Activated B cell treated with CpG ODN at 0.5 μM for 24 hours (primary cell): ENCODE measurements around the gene DLGAP1. TPM values are rescaled to one million over a fixed set of nuclear protein-coding genes. Genes with fewer than 3 reads are reported as not detected.

Experiments used
- ATAC-seq: fragments of 200-7000 bp; cut with Tn5 transposase; one replicate; pipeline ENCODE4 v1.10.0; 2021; ENCODE audit warnings: low read depth, mild to moderate bottlenecking, moderate library complexity
- CTCF ChIA-PET: fragments of 350-600 bp; sonication (Branson Sonifier 250); formaldehyde crosslinking; loops from one replicate; lab custom pipeline; 2021; ENCODE audit warnings: antibody characterized with exemption; lab: Charles Lee
- POLR2A ChIA-PET: fragments of 350-600 bp; sonication (Branson Sonifier 250); formaldehyde crosslinking; loops from one replicate; lab custom pipeline; 2021; ENCODE audit warnings: antibody characterized with exemption; lab: Charles Lee
- DNase-seq: peaks from one replicate; pipeline ENCODE4 v3.0.0; 2022
- H3K27ac Mint-ChIP-seq: one replicate; pipeline ENCODE4 v1.8.0; 2020; ENCODE audit warnings: mixed read lengths
- H3K27me3 Mint-ChIP-seq: one replicate; pipeline ENCODE4 v1.8.0; 2021; ENCODE audit warnings: mixed read lengths
- H3K36me3 Mint-ChIP-seq: one replicate; pipeline ENCODE4 v1.8.0; 2021; ENCODE audit warnings: low read depth, mixed read lengths
- H3K4me1 Mint-ChIP-seq: one replicate; pipeline ENCODE4 v1.8.0; 2021; ENCODE audit warnings: mixed read lengths
- H3K4me3 Mint-ChIP-seq: one replicate; pipeline ENCODE4 v1.8.0; 2020; ENCODE audit warnings: mild to moderate bottlenecking, mixed read lengths
- H3K9me3 Mint-ChIP-seq: one replicate; pipeline ENCODE4 v1.8.0; 2020; ENCODE audit warnings: mixed read lengths
- intact Hi-C: fragments of 100-400 bp; cut with micrococcal nuclease; formaldehyde crosslinking; loops from one replicate; pipeline ENCODE4 v1.15.1; 2024
- total RNA-seq: library from RNA; stranded (reverse); gene quantifications from 2 replicates; pipeline ENCODE4 v1.2.3, GENCODE V29; 2022
- TF ChIP-seq, protein P1 (sequence below): fragments of 200-600 bp; IDR thresholded peaks from one replicate; pipeline ENCODE4 v1.8.0; 2022; ENCODE audit warnings: antibody characterized with exemption, mild to moderate bottlenecking

The DLGAP1 gene
- total RNA-seq, 1 donor from 2014 or later: 0.18 TPM

DNA sequence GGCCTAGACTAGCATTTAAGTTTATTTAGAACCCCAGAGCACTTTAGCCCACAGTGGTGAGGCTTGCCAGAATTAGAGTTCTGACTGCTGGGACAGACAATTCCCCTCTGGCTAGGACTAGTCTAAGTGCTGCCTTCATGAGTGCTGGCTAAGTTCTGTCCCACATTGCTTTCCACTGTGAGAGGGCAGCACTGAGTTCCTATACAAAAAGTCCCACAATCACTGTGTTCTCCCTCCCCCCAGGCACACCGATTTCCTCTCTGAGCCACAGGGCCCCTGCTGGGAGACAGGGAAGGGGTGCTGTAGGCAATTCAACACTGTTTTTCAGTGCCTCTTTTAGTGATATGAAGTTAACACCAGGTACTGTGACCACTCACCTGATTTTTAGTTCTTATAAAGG, 310.9 kb downstream of the DLGAP1 start:
- no peaks in the 10 kb centered on the region for H3K36me3 Mint-ChIP-seq
- intact Hi-C loops: no loop called here
- no peak overlapping the region for H3K27ac Mint-ChIP-seq
- TF ChIP-seq, protein P1, sequence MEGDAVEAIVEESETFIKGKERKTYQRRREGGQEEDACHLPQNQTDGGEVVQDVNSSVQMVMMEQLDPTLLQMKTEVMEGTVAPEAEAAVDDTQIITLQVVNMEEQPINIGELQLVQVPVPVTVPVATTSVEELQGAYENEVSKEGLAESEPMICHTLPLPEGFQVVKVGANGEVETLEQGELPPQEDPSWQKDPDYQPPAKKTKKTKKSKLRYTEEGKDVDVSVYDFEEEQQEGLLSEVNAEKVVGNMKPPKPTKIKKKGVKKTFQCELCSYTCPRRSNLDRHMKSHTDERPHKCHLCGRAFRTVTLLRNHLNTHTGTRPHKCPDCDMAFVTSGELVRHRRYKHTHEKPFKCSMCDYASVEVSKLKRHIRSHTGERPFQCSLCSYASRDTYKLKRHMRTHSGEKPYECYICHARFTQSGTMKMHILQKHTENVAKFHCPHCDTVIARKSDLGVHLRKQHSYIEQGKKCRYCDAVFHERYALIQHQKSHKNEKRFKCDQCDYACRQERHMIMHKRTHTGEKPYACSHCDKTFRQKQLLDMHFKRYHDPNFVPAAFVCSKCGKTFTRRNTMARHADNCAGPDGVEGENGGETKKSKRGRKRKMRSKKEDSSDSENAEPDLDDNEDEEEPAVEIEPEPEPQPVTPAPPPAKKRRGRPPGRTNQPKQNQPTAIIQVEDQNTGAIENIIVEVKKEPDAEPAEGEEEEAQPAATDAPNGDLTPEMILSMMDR: no peak
- peaks cover 4% of the 10 kb centered on the region for H3K9me3 Mint-ChIP-seq
- DNase-seq: no peak
- ChIA-PET POLR2A (no interaction called here), CTCF (no interaction called here)
- ATAC-seq: no peak
- no peaks in the 10 kb centered on the region for H3K27me3 Mint-ChIP-seq
- no peak overlapping the region for H3K4me3 Mint-ChIP-seq
- no peaks in the 10 kb centered on the region for H3K4me1 Mint-ChIP-seq

DNA sequence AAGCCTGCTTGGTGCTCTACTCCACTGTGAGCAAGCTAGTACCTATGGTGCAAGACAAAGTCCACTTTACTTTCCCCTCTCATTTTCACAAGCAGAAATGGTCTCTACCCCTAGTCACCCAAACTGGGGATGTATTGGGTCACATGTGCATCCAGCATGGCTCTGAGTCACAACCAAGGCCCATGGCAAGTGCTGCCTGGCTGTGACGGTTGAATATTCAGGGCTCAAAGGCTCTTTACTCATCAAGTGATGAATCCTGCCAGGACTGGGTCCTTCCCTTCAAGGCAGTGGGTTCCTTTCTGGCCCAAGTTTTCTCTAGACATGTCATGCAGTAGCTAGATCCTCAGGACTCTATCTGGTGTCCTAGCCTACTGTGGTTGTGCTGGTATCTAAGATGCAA, 311.5 kb downstream of the DLGAP1 start:
- Mint-ChIP-seq H3K27me3 (no peaks in the 10 kb centered on the region), H3K36me3 (no peaks in the 10 kb centered on the region), H3K9me3 (peaks cover 4% of the 10 kb centered on the region), H3K4me3 (no peak overlapping the region), H3K27ac (no peak overlapping the region), H3K4me1 (no peaks in the 10 kb centered on the region)
- DNase-seq (no peak), ATAC-seq (no peak)
- intact Hi-C loops: no loop called here
- ChIA-PET POLR2A (no interaction called here), CTCF (no interaction called here)
- TF ChIP-seq, protein P1: no peak

DNA sequence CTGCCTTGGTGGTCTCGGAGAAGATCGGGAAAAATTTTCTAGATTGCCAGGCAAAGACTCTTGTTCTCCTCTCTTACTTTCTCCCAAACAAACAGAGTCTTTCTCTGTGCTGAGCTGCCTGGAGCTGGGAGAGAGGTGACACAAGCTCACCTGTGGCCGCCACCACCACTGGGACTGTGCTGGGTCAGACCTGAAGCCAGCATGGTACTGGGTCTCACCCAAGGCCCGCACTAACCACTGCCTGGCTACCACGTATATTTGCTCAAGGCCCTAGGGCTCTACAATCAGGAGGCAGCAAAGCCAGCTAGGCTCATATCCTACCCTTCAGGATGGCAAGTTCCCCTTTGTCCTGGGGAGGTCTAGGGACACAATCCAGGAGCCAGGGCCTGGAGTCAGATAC, 312.2 kb downstream of the DLGAP1 start:
- POLR2A ChIA-PET: no interaction called here
- no peak for ATAC-seq
- no peak overlapping the region for H3K27ac Mint-ChIP-seq

DNA sequence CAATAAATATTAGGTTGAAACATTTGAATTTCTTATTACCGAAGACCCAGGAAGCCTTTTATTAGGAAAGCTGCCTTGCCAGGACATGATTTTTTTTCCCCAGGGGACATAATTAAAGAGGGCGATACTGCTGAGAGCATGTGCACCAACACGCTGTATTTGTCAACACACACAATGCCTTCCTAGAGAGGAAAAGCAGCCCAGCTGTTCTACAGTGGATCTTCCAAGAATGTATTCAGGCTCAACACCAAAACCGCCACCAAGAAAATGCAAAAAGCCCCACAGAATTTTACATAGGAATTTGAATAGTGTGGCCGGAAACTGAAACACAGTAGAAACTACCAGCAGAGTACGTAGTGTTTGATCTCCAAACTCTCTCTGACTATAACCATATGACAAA, 320.4 kb downstream of the DLGAP1 start:
- TF ChIP-seq, protein P1: no peak
- DNase-seq: no peak
- CTCF ChIA-PET: no interaction called here
- Mint-ChIP-seq H3K27ac (no peak overlapping the region), H3K27me3 (no peaks in the 10 kb centered on the region), H3K4me3 (no peak overlapping the region), H3K9me3 (no peaks in the 10 kb centered on the region), H3K4me1 (no peaks in the 10 kb centered on the region), H3K36me3 (no peaks in the 10 kb centered on the region)
- intact Hi-C loops: no loop called here
- ATAC-seq: no peak
- POLR2A ChIA-PET: no interaction called here

More for the DNA sequence above, 312.2 kb downstream of the DLGAP1 start:
- Mint-ChIP-seq H3K27me3 (no peaks in the 10 kb centered on the region), H3K9me3 (peaks cover 4% of the 10 kb centered on the region), H3K36me3 (no peaks in the 10 kb centered on the region), H3K4me3 (no peak overlapping the region), H3K4me1 (no peaks in the 10 kb centered on the region)
- CTCF ChIA-PET: no interaction called here
- TF ChIP-seq, protein P1: no peak
- DNase-seq: no peak
- intact Hi-C loops: no loop called here

DNA sequence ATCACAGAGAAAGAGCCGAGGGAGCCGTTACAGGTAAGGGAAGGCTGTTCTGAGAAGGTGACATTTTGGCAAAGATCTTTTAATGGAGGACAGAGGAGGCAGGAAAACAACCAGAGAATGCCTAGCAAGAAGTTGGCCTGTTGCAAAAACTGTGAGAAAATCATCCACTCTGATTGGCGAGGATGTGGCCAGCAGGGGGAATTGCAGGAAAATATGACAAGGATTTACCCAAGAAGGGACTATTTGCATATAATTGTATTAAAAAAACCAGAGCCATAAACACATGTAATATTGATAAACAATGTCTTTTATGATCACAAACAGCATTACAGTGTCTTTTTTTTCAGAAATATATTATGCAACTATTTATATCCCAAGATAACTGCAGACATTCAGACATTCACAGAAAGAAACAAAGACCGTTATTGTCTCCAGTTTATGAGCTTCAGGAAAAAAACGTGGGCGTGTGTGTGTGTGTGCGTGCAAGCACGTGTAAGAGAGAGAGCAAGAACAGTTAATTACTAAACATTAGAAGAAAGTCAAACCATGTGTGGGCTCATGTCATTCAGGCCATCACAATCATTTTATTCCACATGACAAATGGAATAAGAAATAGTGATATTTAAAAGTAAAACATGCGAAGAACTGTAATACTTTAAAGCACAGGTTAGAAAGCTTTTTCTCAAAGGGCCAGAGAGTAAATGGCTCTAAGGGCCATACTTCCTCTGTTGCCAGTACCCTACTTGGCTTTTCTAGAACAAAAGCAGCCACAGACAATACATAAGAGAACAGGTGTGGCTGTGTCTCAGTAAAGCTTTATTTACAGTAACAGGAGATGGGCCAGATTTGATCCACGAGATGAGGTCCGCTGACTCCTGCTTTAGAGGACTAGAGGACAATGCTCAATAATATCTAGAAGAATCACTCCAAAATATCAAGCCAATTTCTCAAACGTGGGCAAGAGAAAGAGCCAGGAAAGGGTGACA, 324.1 kb downstream of the DLGAP1 start:
- DNase-seq (no peak), ATAC-seq (no peak)
- no peak overlapping the region for H3K27ac Mint-ChIP-seq
- H3K4me3 Mint-ChIP-seq: no peak overlapping the region
- no peaks in the 10 kb centered on the region for H3K9me3 Mint-ChIP-seq
- TF ChIP-seq, protein P1: no peak
- H3K4me1 Mint-ChIP-seq: no peaks in the 10 kb centered on the region
- POLR2A ChIA-PET: no interaction called here
- no peaks in the 10 kb centered on the region for H3K27me3 Mint-ChIP-seq
- H3K36me3 Mint-ChIP-seq: no peaks in the 10 kb centered on the region
- CTCF ChIA-PET: no interaction called here
- intact Hi-C loops: no loop called here
